Activated T-cell treated with anti-CD3 and anti-CD28 coated beads for 24 hours (primary cell): ENCODE measurements around the gene OASL.
"Not testable (repeated sequence)": the region's sequence is repeated elsewhere in the genome, so short reads cannot be mapped to it uniquely, and the experiment has no call there.

ENCODE experiments used
- DNase-seq: peaks from one replicate; pipeline ENCODE4 v3.0.0-alpha.2; 2020; ENCODE audit warnings: low read depth

OASL gene

GRCh38 chr12:121038861-121039668 is at the start of gene OASL:
Gene OASL (minus strand): TSS chr12:121039246. CDS start chr12:121038971, 275 bp downstream.
- DNase-seq, result peak; percentile 28

- DNase-seq, result no peak
Observed at GRCh38 chr12:121088195-121088585, 49.1 kb upstream of the OASL start.

GRCh38 chr12:121087467-121088194 is 48.6 kb upstream of the OASL start:
- DNase-seq, result no peak

GRCh38 chr12:121086781-121087295 is 47.8 kb upstream of the OASL start:
- no peak for DNase-seq

GRCh38 chr12:121085506-121086353 is 46.7 kb upstream of the OASL start:
- no peak for DNase-seq

- DNase-seq, result no peak
Observed at GRCh38 chr12:121085069-121085468, 46.0 kb upstream of the OASL start.

- DNase-seq, result no peak
Observed at GRCh38 chr12:121084229-121084628, 45.2 kb upstream of the OASL start.

GRCh38 chr12:121080909-121081308 is 41.9 kb upstream of the OASL start:
- no peak for DNase-seq

GRCh38 chr12:121079736-121080272 is 40.8 kb upstream of the OASL start:
- no peak for DNase-seq

GRCh38 chr12:121077440-121077839 is 38.4 kb upstream of the OASL start:
- DNase-seq, result not testable (repeated sequence)

GRCh38 chr12:121075911-121076310 is 36.9 kb upstream of the OASL start:
- DNase-seq, result not testable (repeated sequence)

GRCh38 chr12:121072147-121072546 is 33.1 kb upstream of the OASL start:
- DNase-seq, result no peak

GRCh38 chr12:121069206-121069605 is 30.2 kb upstream of the OASL start:
- no peak for DNase-seq

- no peak for DNase-seq
Observed at GRCh38 chr12:121065345-121065744, 26.3 kb upstream of the OASL start.

- not testable (repeated sequence) for DNase-seq
Observed at GRCh38 chr12:121064586-121064985, 25.5 kb upstream of the OASL start.

GRCh38 chr12:121064116-121064515 is 25.1 kb upstream of the OASL start:
- DNase-seq, result no peak

GRCh38 chr12:121062391-121063045 is 23.5 kb upstream of the OASL start:
- no peak for DNase-seq

GRCh38 chr12:121061831-121062230 is 22.8 kb upstream of the OASL start:
- DNase-seq, result no peak

- no peak for DNase-seq
Observed at GRCh38 chr12:121060149-121061001, 21.3 kb upstream of the OASL start.
